Astrocyte (in vitro differentiated cells and primary cell): ENCODE data around the gene WSCD1.

ENCODE experiments used
- EZH2 ChIP-seq: IDR thresholded peaks from 2 replicates; pipeline ENCODE4 v1.6.1; 2012; ENCODE audit warnings: mild to moderate bottlenecking, low read length, inconsistent platforms; ENCODE audit not compliant: insufficient read depth
- TF ChIP-seq, protein P1 (sequence below): IDR thresholded peaks from 2 replicates; pipeline ENCODE4 v1.5.1; 2011; ENCODE audit warnings: low read depth, mild to moderate bottlenecking, inconsistent platforms, low read length, moderate library complexity; ENCODE audit not compliant: insufficient read depth

DNA sequence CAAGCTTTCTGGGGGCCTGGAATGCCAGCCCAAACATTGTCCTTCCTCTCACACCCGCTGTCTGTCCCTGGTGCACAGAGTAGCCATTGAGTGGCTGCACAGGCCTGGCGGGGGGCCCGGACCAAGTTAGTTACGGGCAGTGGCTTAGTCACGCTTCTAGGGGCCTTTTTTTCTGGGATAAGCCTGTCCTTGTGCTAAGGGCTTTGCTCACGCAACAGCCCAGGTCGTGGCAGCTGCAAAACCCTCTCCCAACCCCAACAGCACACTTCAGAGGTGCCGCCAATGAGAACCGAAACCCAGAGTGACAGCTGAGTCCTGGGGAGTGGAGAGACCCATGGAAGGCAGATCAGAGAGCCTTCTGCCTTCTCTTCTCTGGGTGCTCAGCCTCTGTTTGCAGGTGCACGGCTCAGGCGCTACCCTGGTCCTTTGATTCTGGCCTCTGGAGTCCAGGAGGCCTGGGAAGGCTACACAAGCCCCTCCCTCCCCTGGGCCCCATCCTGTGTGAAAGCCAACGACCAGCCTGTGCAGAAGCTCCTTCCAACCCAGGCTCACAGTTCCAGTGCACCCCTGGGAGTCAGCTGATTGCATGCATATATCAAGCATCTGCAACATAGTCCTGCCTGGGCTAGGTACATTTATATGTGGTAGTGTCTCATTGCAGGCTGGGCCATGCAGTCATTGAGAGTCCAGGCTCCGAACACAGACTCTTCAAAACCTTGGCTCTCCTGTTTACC lies 9.1 kb downstream of the WSCD1 start:
- TF ChIP-seq, protein P1, sequence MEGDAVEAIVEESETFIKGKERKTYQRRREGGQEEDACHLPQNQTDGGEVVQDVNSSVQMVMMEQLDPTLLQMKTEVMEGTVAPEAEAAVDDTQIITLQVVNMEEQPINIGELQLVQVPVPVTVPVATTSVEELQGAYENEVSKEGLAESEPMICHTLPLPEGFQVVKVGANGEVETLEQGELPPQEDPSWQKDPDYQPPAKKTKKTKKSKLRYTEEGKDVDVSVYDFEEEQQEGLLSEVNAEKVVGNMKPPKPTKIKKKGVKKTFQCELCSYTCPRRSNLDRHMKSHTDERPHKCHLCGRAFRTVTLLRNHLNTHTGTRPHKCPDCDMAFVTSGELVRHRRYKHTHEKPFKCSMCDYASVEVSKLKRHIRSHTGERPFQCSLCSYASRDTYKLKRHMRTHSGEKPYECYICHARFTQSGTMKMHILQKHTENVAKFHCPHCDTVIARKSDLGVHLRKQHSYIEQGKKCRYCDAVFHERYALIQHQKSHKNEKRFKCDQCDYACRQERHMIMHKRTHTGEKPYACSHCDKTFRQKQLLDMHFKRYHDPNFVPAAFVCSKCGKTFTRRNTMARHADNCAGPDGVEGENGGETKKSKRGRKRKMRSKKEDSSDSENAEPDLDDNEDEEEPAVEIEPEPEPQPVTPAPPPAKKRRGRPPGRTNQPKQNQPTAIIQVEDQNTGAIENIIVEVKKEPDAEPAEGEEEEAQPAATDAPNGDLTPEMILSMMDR = no peak
- TF ChIP-seq EZH2 = no peak
